Body of pancreas (tissue), 4 donors: ENCODE measurements around the gene STYX. TPM values are rescaled to one million over a fixed set of nuclear protein-coding genes. Genes with fewer than 3 reads are reported as not detected.

Experiments used
- ATAC-seq: fragments of 150-250 bp; one replicate; pipeline ENCODE4 v1.9.1; 2016
- DNase-seq, 4 donors: peaks; one replicate each; pipeline ENCODE4 v3.0.0-alpha.2; 2019
- H3K27ac ChIP-seq, 4 donors: fragments of 200-600 bp; sonication (generic); 1 replicate in 3 of 4; 2 replicates in 1 of 4; pipeline versions ENCODE4 v1.5.1 to v1.6.1; 2016 to 2019; ENCODE audit warnings: mild to moderate bottlenecking in 1 of 4, mixed read lengths in 1 of 4, moderate library complexity in 1 of 4
- H3K27me3 ChIP-seq, 2 donors: fragments of 200-600 bp; sonication (generic); one replicate each; pipeline ENCODE4 v1.6.0; 2016; ENCODE audit warnings: mild to moderate bottlenecking in 1 of 2
- H3K36me3 ChIP-seq, 2 donors: fragments of 200-600 bp; sonication (generic); replicated peaks in 1 of 2; 2 replicates each; pipeline ENCODE4 v1.5.1; 2016; ENCODE audit warnings: low read depth in 2 of 2; ENCODE audit not compliant: insufficient read depth in 1 of 2
- H3K4me1 ChIP-seq: fragments of 200-600 bp; sonication (generic); one replicate; pipeline ENCODE4 v1.6.0; 2016
- H3K4me3 ChIP-seq, 2 donors: fragments of 200-600 bp; sonication (generic); 1 replicate in 1 of 2; 2 replicates in 1 of 2; pipeline ENCODE4 v1.5.1; 2016 to 2019
- H3K9me3 ChIP-seq, 3 donors: fragments of 200-600 bp; sonication (generic); 1 replicate in 2 of 3; 2 replicates in 1 of 3; pipeline ENCODE4 v1.5.1; 2016
- CTCF ChIP-seq, 7 experiments: fragments of 450-650 bp in 4 of 7; fragments of 200-600 bp in 3 of 7; sonication (generic) in 3 of 7; IDR thresholded peaks; one replicate each; pipeline ENCODE4 v1.5.1; 2016 to 2019; ENCODE audit warnings: antibody characterized with exemption in 7 of 7
- POLR2A ChIP-seq, 3 donors: fragments of 450-650 bp; IDR thresholded peaks; one replicate each; pipeline ENCODE4 v1.6.1; 2016; ENCODE audit warnings: antibody characterized with exemption in 3 of 3, mild to moderate bottlenecking in 2 of 3
- WGBS, 2 donors: methylation state at CpG; one replicate each; pipeline ENCODE4 v1.1.5; 2017; 5-methylcytosine and 5-hydroxymethylcytosine counted together
- intact Hi-C: fragments of 100-400 bp; cut with DNase I; formaldehyde crosslinking; loops from one replicate; pipeline ENCODE4 v1.15.1; 2023
- total RNA-seq, 2 donors: library from RNA; depleted of rRNA; stranded (reverse); fragments of >200 nt; gene quantifications; one replicate each; pipeline ENCODE4 v1.1.0, GENCODE V29; 2016

The STYX gene
- total RNA-seq, 2 donors from 2014 or later = 5.6 to 11.4 TPM

GRCh38 chr14:52706286-52706685, 23.7 kb upstream of the STYX start:
- TF ChIP-seq CTCF (IDR thresholded peaks at IDR 0.05) (no peak), POLR2A (IDR thresholded peaks at IDR 0.05) (no peak)
- no peak for ATAC-seq
- no peaks in the 10 kb centered on the region for H3K27me3 ChIP-seq
- no peaks in the 10 kb centered on the region for H3K36me3 ChIP-seq
- 75 to 78% methylated on average over 5 of the region's 5 CpGs for WGBS, 2 donors
- intact Hi-C loops = no loop called here
- no peak overlapping the region for H3K4me3 ChIP-seq
- H3K9me3 ChIP-seq = no peaks in the 10 kb centered on the region
- DNase-seq = no peak
- peaks cover 34% of the 10 kb centered on the region for H3K4me1 ChIP-seq
- H3K27ac ChIP-seq = peak overlapping the region; percentile 89 to 94 (median 90)

GRCh38 chr14:52706724-52707706, 23.0 kb upstream of the STYX start, which contains the start of gene PSMC6:
Gene PSMC6 (plus strand): TSS chr14:52707200. CDS start chr14:52707220, 20 bp downstream.
- H3K4me3 ChIP-seq = peak within 1 kb of the TSS; percentile 41 to 88
- no peaks in the 10 kb centered on the region for H3K27me3 ChIP-seq
- H3K9me3 ChIP-seq = no peaks in the 10 kb centered on the region
- peak within 1 kb of the TSS; percentile 89 to 94 (median 90) for H3K27ac ChIP-seq
- DNase-seq (peak; percentile 95 to 97 (median 96)), ATAC-seq (peak; percentile 100)
- intact Hi-C loops = no loop called here
- H3K36me3 ChIP-seq = no peaks in the 10 kb centered on the region
- 0 to 1% methylated on average over 29 to 43 of the region's 43 CpGs for WGBS, 2 donors
- TF ChIP-seq POLR2A (IDR thresholded peaks at IDR 0.05) = peak; percentile 65 to 94 (median 94)
- peak in 1 of 7 experiments; percentile 6 for TF ChIP-seq CTCF (IDR thresholded peaks at IDR 0.05)
- peaks cover 27% of the 10 kb centered on the region for H3K4me1 ChIP-seq

GRCh38 chr14:52711666-52712065, 18.3 kb upstream of the STYX start:
- no peak overlapping the region for H3K4me3 ChIP-seq
- intact Hi-C loops = no loop called here
- WGBS, 2 donors = 30 to 32% methylated on average over 1 of the region's 1 CpG

GRCh38 chr14:52716155-52716554, 13.8 kb upstream of the STYX start:
- no peaks in the 10 kb centered on the region for H3K27me3 ChIP-seq
- WGBS, 2 donors = 95 to 98% methylated on average over 6 of the region's 6 CpGs
- H3K27ac ChIP-seq = no peak overlapping the region
- H3K4me1 ChIP-seq = no peaks in the 10 kb centered on the region
- H3K4me3 ChIP-seq = no peak overlapping the region
- DNase-seq (no peak), ATAC-seq (no peak)
- intact Hi-C loops = no loop called here
- peaks cover 5 to 24% of the 10 kb centered on the region in 2 donors for H3K36me3 ChIP-seq
- no peaks in the 10 kb centered on the region for H3K9me3 ChIP-seq
- TF ChIP-seq POLR2A (IDR thresholded peaks at IDR 0.05) (no peak), CTCF (IDR thresholded peaks at IDR 0.05) (no peak)

More at GRCh38 chr14:52711666-52712065, 18.3 kb upstream of the STYX start:
- TF ChIP-seq CTCF (IDR thresholded peaks at IDR 0.05) = no peak
- TF ChIP-seq POLR2A (IDR thresholded peaks at IDR 0.05) = no peak
- DNase-seq (no peak), ATAC-seq (no peak)
- peaks cover 0 to 9% of the 10 kb centered on the region in 2 donors for H3K36me3 ChIP-seq
- H3K4me1 ChIP-seq = peaks cover 12% of the 10 kb centered on the region
- H3K27ac ChIP-seq = no peak overlapping the region
- no peaks in the 10 kb centered on the region for H3K9me3 ChIP-seq
- no peaks in the 10 kb centered on the region for H3K27me3 ChIP-seq
